ENCODE results near the gene PXMP2.

Gene PXMP2

DNA sequence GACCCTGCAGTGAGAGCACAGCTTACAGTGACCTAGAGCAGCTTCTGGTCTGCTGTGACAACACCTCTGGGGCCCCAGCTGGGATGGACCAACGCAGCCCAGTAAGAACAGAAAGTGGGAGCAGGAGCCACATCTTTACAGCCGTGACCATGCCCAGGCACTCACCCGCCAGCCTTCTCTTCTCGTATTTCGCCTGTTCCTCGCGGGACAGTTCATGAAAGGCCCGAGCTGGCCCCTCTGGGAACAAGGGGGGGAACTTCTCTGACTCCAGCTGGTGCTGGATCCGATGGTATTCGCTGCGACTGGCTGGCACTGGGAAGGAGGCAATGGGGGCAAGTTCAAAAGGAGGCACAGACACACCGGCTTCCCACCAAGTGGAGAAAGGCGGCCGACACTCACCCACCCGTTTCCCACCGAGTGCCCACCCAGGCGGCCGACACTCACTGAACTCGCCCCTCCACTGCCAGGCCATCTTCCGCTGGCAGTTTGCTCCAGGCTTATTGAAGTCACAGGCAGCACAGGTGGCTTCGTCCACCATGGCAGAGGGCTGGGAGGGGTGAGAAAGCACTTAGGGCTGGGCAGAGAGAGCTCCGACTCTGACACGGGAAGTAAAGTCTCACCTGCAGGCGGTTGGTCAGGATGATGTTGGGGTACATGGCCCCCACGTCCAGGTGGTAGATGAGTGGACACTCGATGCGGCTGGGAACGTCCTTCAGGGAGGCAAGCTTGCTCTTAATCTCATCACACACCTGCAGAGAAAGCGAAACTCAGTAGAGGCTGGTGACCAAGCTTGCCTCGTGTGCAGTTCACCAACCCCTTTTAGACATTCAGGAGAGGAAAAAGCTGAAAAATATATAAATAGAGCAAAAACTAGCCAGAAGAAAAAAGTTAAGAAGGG lies 18.9 kb upstream of the PXMP2 start:
- H3K9me2 ChIP-seq (ENCODE audit: low read depth, low read length), result no peaks in the 10 kb centered on the region
- H3K4me1 ChIP-seq (ENCODE audit: insufficient read depth, low read length, severe bottlenecking), result no peaks in the 10 kb centered on the region
- H3K9me3 ChIP-seq (ENCODE audit: low read length), result no peaks in the 10 kb centered on the region
- H3K27ac ChIP-seq (ENCODE audit: low read depth, low read length, poor library complexity, severe bottlenecking), result no peak overlapping the region
- H3K4me3 ChIP-seq (ENCODE audit: low read depth, low read length, poor library complexity, severe bottlenecking), result no peak overlapping the region
- H3K79me2 ChIP-seq (ENCODE audit: insufficient read depth, low read length), result no peaks in the 10 kb centered on the region
- no peak overlapping the region for H3K4me2 ChIP-seq (ENCODE audit: low read length)
- no peak overlapping the region for H3K9ac ChIP-seq (ENCODE audit: low read length)
- H3F3A ChIP-seq (ENCODE audit: insufficient read depth, low read length), result no peaks in the 10 kb centered on the region
- TF ChIP-seq EZH2 (IDR thresholded peaks at IDR 0.05; ENCODE audit: borderline replicate concordance, low read length), result no peak
- TF ChIP-seq, protein P1, sequence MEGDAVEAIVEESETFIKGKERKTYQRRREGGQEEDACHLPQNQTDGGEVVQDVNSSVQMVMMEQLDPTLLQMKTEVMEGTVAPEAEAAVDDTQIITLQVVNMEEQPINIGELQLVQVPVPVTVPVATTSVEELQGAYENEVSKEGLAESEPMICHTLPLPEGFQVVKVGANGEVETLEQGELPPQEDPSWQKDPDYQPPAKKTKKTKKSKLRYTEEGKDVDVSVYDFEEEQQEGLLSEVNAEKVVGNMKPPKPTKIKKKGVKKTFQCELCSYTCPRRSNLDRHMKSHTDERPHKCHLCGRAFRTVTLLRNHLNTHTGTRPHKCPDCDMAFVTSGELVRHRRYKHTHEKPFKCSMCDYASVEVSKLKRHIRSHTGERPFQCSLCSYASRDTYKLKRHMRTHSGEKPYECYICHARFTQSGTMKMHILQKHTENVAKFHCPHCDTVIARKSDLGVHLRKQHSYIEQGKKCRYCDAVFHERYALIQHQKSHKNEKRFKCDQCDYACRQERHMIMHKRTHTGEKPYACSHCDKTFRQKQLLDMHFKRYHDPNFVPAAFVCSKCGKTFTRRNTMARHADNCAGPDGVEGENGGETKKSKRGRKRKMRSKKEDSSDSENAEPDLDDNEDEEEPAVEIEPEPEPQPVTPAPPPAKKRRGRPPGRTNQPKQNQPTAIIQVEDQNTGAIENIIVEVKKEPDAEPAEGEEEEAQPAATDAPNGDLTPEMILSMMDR (IDR thresholded peaks at IDR 0.05; ENCODE audit: low read length), result no peak
- H3K36me3 ChIP-seq (ENCODE audit: insufficient read depth, low read length), result peaks cover 91% of the 10 kb centered on the region
- no peaks in the 10 kb centered on the region for H3K27me3 ChIP-seq (ENCODE audit: insufficient read depth, low read length)
- H2AFZ ChIP-seq (ENCODE audit: low read length), result no peak overlapping the region
- no peaks in the 10 kb centered on the region for H4K20me1 ChIP-seq (ENCODE audit: insufficient read depth, low read length)

DNA sequence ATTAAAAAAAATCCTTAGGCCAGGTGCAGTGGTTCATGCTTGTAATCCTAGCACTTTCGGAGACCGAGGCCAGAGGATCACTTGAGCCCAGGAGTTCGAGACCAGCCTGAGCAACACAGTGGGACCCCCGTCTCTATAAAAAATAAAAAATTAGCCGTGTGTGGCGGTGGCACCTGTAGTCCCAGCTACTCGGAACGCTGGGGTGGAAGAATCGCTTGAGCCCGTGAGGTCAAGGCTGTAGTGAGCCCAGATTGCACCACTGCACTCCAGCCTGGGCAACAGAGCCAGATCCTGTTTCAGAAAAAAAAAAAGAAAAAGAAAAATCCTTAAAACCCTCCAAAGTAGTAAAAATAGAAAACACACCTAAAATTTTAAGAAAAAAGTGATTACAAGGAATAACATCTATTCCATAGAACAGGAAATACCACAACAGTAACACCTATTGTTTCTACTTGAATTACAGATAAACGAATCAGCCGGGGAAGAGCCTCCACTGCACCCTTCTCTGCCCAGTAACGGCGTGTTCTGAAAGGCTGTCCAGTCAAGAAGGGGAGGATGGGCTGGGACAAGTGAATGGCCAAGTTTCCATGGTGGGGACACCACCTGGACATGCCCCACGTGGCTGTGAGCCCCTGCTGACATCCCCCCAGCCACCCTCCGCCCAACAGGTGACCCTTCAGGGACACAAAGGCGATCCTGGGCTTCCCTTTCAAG lies 18.1 kb upstream of the PXMP2 start:
- Histone ChIP-seq H3K36me3 (ENCODE audit: insufficient read depth, low read length) (peaks cover 89% of the 10 kb centered on the region), H3K9me3 (ENCODE audit: low read length) (no peaks in the 10 kb centered on the region), H3K4me1 (ENCODE audit: insufficient read depth, low read length, severe bottlenecking) (no peaks in the 10 kb centered on the region), H3K9me2 (ENCODE audit: low read depth, low read length) (no peaks in the 10 kb centered on the region), H2AFZ (ENCODE audit: low read length) (no peak overlapping the region), H4K20me1 (ENCODE audit: insufficient read depth, low read length) (no peaks in the 10 kb centered on the region), H3K4me2 (ENCODE audit: low read length) (no peak overlapping the region), H3K4me3 (ENCODE audit: low read depth, low read length, poor library complexity, severe bottlenecking) (no peak overlapping the region), H3K27ac (ENCODE audit: low read depth, low read length, poor library complexity, severe bottlenecking) (no peak overlapping the region), H3K27me3 (ENCODE audit: insufficient read depth, low read length) (no peaks in the 10 kb centered on the region), H3K9ac (ENCODE audit: low read length) (no peak overlapping the region), H3K79me2 (ENCODE audit: insufficient read depth, low read length) (no peaks in the 10 kb centered on the region), H3F3A (ENCODE audit: insufficient read depth, low read length) (no peaks in the 10 kb centered on the region)
- no peak for TF ChIP-seq EZH2 (IDR thresholded peaks at IDR 0.05; ENCODE audit: borderline replicate concordance, low read length)
- TF ChIP-seq, protein P1 (IDR thresholded peaks at IDR 0.05; ENCODE audit: low read length), result no peak

DNA sequence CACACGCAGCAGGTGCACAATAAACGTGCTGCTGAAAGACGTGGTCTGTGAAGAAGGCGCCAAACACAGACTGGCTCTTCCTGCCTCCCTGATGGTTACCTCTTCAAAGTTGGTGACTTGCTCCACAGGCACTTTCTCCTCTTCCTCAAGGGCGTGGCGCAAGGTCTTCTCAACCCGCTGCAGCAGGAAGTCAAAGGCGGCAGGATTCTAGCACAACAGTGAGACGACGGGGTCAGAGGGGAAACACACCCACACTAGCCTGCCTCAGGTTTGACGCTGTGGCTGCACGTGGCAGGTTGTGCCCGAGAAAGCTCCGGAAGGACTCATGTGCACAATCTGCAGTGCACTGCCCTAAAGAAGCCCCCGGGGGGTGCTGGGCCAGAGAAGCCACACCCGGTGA lies 15.3 kb upstream of the PXMP2 start:
- no peaks in the 10 kb centered on the region for H4K20me1 ChIP-seq (ENCODE audit: insufficient read depth, low read length)
- no peaks in the 10 kb centered on the region for H3K9me2 ChIP-seq (ENCODE audit: low read depth, low read length)
- H3K27ac ChIP-seq (ENCODE audit: low read depth, low read length, poor library complexity, severe bottlenecking), result no peak overlapping the region
- no peaks in the 10 kb centered on the region for H3K9me3 ChIP-seq (ENCODE audit: low read length)
- no peaks in the 10 kb centered on the region for H3K4me1 ChIP-seq (ENCODE audit: insufficient read depth, low read length, severe bottlenecking)
- no peaks in the 10 kb centered on the region for H3K79me2 ChIP-seq (ENCODE audit: insufficient read depth, low read length)
- H3K9ac ChIP-seq (ENCODE audit: low read length), result no peak overlapping the region
- no peak for TF ChIP-seq EZH2 (IDR thresholded peaks at IDR 0.05; ENCODE audit: borderline replicate concordance, low read length)
- TF ChIP-seq, protein P1 (IDR thresholded peaks at IDR 0.05; ENCODE audit: low read length), result no peak
- H3K27me3 ChIP-seq (ENCODE audit: insufficient read depth, low read length), result no peaks in the 10 kb centered on the region
- peaks cover 89% of the 10 kb centered on the region for H3K36me3 ChIP-seq (ENCODE audit: insufficient read depth, low read length)
- no peak overlapping the region for H2AFZ ChIP-seq (ENCODE audit: low read length)
- H3K4me2 ChIP-seq (ENCODE audit: low read length), result no peak overlapping the region
- no peaks in the 10 kb centered on the region for H3F3A ChIP-seq (ENCODE audit: insufficient read depth, low read length)
- H3K4me3 ChIP-seq (ENCODE audit: low read depth, low read length, poor library complexity, severe bottlenecking), result no peak overlapping the region
